Ramos (cell line): ENCODE data around the gene ACER3.

Experiments used
- in situ Hi-C: fragments of 300-500 bp; cut with MboI; formaldehyde crosslinking; loops from one replicate; pipeline ENCODE4 v1.14.3; 2022; ENCODE audit warnings: low sequenced_read_pairs; ENCODE audit not compliant: unreplicated experiment

Gene ACER3

DNA sequence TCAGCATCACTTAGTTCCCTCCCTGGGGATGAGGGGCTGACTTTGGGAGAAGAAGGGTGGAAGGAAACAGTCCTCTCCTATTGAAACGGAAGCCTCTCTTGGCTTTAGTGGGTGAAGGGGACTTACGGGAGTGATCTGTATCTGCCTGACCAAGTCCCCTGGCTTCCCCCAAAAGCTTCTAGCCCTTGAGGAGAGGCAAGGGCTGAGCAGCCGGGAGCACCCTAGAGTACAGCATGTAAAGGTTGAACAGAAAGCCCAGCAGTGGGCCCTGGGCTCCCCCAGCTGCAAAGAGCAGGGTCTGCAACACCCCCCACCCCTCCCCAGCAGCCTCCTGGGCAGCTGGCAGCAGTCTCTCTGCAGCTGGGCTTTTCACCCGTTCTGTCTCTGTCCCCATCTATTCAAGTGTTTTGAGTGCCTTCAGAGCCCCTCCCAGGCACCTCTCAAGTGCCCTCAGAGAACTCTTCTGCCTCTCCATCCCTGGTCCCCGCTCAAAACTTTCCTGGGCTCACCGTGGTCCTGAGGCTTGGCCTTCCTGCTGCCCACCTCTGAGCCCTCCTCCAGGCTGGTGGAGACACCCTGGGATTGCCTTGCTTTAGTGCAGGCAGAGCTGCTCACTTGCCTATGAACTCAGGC is 208.7 kb downstream of the ACER3 start:
- in situ Hi-C loops: no loop called here

DNA sequence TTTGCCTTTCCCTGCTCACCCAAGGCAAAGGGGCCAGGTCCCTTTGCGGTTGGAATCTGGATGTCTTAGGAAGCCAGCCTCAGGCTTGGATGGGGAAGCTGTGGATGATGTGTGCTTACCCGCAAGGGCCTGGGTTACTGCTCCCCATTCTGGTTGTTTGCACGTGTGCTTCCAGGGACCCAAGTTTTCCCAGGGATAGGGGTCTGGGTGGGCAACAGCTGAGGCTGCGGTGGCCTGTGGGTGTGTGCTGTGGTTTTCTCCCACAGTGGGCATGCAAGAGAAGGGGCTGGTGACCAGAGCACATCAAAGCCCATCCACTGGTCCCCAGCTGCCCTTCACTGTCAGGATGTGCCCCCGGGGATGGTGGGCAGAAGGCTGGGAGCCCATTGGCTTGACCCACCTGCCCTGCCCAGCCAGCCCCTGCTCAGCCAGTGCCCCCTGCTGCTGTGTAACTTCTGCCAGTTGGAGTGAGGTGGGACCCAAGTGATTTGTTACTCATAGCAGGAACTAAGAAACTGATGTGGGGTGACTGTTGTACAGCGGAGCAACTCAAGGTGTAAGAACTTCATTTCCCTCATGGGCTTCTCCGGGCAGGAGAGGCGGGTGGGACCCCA is 209.4 kb downstream of the ACER3 start:
- in situ Hi-C loops: no loop called here

DNA sequence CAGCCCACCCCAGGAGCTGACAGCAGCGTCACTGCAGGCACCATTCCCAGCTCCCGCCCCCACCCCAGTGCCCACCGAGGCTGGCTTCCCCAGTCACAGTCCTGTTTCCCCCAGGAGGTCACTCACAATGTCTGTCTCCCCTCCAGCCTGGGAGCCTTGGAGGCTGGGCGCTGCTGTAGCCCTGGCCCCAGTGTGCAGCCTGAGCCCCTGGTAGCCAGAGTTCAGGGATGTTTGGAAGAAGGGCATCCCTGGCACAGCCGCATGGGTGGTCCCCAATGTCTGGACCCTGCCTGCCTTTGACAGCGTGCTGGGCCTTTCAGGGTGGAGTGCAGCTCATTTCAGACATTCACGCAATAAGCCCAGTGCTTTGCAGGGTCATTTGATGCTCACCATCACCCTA is 210.4 kb downstream of the ACER3 start:
- in situ Hi-C loops: no loop called here

DNA sequence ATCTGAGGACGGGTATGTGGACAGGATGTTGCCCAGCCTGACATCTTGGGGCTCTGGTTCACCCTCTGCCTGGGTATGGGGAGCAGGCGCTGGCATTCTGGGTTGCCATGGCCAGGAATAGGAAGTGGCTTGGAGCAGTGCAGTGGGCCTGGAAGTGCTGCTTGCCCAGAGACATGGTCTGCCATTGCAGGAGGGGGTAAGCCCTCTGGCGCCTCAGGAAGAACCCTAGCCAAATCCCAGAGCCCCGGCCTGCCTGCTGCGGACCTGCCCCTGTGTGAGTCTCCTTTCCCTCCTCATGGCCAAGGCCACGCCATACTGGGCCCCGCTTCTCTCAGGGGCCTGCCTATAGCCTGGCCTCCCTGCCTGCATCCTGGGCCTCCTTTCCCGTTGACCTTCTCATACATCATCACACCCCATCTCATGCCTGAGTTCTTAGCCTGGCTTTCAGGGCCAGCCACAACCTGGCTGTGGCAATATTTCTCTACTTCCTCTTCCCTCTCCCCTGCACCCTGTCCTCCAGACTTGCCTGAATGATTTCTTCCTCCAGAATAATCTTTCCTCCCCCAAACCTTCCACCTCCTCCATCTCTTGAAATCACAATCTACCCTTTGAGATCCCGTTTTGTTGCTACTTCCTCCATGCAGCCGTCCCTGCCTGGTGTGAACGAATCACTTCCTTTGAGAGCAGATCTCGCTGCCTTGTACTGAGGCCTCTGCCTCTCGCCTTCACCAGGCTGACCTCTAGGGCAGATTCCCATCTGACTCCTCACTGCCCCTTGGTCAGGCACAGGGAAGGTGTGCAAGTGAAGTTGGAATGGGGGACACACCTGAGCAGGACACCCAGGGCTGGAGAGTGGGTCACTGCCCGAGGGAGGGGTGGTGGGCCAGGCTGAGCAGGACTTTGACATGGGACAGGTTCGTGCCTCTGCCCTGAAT is 211.2 kb downstream of the ACER3 start:
- in situ Hi-C loops: no loop called here

DNA sequence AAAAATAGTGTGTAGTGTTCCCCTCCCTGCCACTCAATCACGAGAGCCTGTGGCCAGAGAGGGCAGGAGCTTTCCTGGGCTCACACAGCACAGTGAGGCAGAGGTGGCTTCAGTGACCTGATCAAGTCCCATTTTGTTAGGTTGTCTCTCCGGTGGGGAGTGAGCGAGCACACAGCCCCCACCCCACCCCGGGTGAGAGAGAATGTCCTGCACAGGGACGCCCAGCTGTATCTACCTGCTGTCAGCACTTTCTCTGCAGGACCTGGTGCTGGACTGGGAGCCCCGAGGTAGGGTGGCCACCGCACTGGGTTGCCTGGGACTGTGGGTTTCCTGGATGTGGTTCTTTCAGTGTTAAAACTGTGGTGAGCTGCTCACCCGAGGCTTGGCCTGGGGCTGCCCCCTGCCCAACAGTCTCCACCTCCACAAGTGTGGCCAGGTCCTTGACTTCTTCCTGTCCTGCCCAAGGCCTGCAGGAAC is 212.2 kb downstream of the ACER3 start:
- in situ Hi-C loops: no loop called here

DNA sequence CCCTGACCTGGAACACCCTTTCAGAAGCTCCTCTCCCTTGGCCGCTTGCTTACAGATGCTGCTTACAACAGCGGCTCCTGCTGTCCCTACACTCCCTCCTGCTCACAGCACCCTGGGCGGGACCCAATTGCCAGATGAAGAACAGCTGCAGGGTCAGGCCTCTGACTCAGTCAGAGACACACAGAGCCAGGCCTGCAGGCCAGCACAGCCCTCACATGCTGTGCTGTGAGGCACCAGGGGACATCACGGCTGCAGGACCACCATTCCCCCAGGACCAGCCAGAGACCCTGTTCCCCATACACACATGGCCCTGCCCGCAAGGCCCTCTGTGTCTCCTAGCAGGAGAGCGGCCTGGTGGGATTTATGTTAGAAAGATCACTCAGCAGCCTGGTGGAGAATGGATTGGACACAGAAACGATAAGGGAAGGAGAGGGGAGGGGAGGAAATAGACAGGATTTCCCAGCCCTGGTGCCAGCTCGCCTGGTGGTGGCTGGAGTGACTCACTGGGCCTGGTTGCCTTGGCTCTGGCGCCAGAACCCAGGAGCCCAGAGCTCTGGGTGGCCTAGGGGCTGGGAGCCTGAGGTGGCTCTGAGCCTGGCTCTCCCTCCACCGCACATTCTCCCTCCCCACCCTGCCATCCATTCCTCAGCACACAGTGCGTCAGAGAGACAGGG is 212.7 kb downstream of the ACER3 start:
- in situ Hi-C loops: no loop called here

DNA sequence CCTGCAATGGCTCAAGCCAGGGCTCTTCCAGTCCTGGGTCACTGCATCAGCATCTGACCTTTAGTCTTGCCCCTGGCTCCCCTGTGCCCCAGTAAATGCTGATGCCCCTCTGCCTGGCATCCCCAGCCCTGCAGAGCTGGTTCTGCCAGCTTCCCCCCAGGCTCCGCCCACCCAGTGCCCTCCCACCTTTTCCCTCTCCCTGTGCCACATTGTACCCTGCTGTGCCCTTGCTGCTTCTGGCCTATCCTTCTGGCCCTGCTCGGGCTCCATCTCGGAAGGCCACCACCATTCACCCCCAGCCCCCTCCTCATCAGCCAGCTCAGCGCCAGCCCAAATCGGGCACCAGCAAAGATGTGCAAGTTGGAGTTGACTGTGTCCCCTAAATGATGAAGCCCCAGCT is 213.5 kb downstream of the ACER3 start:
- in situ Hi-C loops: no loop called here

DNA sequence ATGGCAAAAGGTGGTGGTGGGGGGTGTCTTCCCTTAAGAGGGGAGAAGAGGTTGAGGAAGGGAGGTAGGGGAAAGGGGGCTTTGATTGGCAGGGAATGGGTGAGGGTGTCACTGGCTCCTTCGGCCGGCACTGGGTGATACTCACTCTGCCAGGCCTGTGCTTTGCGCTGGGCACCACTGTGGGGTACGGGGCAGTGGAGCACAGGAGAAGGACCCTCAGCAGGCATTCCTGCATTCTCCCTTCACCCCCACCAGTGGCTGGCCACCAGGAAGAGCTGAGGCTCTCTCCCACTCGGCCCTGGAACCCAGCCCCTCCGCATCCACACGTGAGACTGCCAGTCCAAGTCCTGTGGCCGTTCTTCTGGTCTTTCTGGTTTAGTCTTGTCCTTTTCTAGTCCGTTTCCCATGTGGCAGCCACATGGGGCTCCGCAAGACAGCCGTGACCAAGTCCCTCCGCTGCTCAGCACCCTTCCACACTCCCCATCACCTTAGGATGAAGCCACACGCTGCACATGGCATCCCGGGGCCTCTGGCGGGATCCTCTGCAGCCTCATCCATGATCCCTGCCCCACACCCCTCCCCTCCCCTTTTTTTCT is 214.0 kb downstream of the ACER3 start:
- in situ Hi-C loops: no loop called here

DNA sequence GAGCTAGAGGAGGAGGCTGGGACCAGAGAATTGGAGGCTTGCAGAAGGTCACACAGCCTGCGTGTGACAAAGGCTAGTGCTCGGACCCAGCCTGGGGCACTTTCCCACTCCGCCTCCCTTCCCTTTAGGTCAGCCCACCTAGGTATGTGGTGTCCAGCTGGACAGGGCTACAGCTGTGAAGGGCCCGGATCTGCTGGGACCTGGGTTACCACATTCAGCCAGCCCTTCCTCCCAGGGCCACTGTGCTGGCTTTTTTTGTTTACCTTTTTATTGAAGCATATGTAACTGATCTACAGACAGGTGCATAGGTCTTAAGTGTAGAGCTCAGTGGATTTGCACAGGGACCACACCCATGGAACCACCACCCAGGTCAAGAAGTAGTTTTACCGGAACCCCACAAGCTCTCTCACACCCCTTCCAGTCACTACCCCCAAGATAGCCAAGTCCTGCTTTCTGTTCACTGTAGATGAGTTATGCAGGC is 214.7 kb downstream of the ACER3 start:
- in situ Hi-C loops: no loop called here
